Measurements from ENCODE around the gene LRP1.
A peak's percentile ranks its signal among the peaks of the same experiment; 100 is the strongest.

The LRP1 gene

GRCh38 chr12:57127726-57128518 is at the start of gene LRP1:
LRP1 (plus strand) TSS chr12:57128483; CDS start chr12:57128965, 482 bp downstream.
- peak; percentile 45 to 66 for DNase-seq (ENCODE audit: low read depth in 2 of 2)

- peak; percentile 85 for DNase-seq (ENCODE audit: low read depth in 2 of 2)
Observed at GRCh38 chr12:57078519-57079404, 49.5 kb upstream of the LRP1 start, which contains the start of gene NEMP1. NEMP1 (minus strand) TSS chr12:57078791; CDS start chr12:57078745, 46 bp downstream.

GRCh38 chr12:57079821-57080220 is 48.5 kb upstream of the LRP1 start:
- no peak for DNase-seq (ENCODE audit: low read depth in 2 of 2)

- no peak for DNase-seq (ENCODE audit: low read depth in 2 of 2)
Observed at GRCh38 chr12:57080855-57081254, 47.4 kb upstream of the LRP1 start.

GRCh38 chr12:57085999-57086492 is 42.2 kb upstream of the LRP1 start:
- DNase-seq (ENCODE audit: low read depth in 2 of 2): no peak

- no peak for DNase-seq (ENCODE audit: low read depth in 2 of 2)
Observed at GRCh38 chr12:57086493-57087009, 41.7 kb upstream of the LRP1 start.

- DNase-seq (ENCODE audit: low read depth in 2 of 2): peak; percentile 89 to 90
Observed at GRCh38 chr12:57087010-57087690, 41.1 kb upstream of the LRP1 start.

- peak; percentile 50 to 59 for DNase-seq (ENCODE audit: low read depth in 2 of 2)
Observed at GRCh38 chr12:57087691-57088353, 40.5 kb upstream of the LRP1 start.

GRCh38 chr12:57088354-57089270 is 39.7 kb upstream of the LRP1 start, which contains the start of gene NAB2:
NAB2 (plus strand) TSS chr12:57089114; CDS start chr12:57089272, 158 bp downstream.
- DNase-seq (ENCODE audit: low read depth in 2 of 2): peak; percentile 85 to 89

- DNase-seq (ENCODE audit: low read depth in 2 of 2): peak in 1 of 2 donors; percentile 9
Observed at GRCh38 chr12:57089271-57090245, 38.7 kb upstream of the LRP1 start.

GRCh38 chr12:57090490-57090889 is 37.8 kb upstream of the LRP1 start:
- no peak for DNase-seq (ENCODE audit: low read depth in 2 of 2)

- no peak for DNase-seq (ENCODE audit: low read depth in 2 of 2)
Observed at GRCh38 chr12:57090924-57091637, 37.2 kb upstream of the LRP1 start.

- DNase-seq (ENCODE audit: low read depth in 2 of 2): no peak
Observed at GRCh38 chr12:57091638-57092528, 36.4 kb upstream of the LRP1 start.

- DNase-seq (ENCODE audit: low read depth in 2 of 2): no peak
Observed at GRCh38 chr12:57092529-57092862, 35.8 kb upstream of the LRP1 start.

- no peak for DNase-seq (ENCODE audit: low read depth in 2 of 2)
Observed at GRCh38 chr12:57092876-57093414, 35.3 kb upstream of the LRP1 start.

GRCh38 chr12:57093415-57094207 is 34.7 kb upstream of the LRP1 start:
- peak; percentile 37 to 46 for DNase-seq (ENCODE audit: low read depth in 2 of 2)

All from stimulated activated CD8-positive, alpha-beta memory T cell treated with anti-CD3 and anti-CD28 coated beads, Interleukin-7, amount 100 ng/mL, for 1 hour (primary cell).